Uterus (tissue), 2 donors: ENCODE results near the gene TKT.

Experiments
- CTCF ChIP-seq, 4 experiments: fragments of 200-600 bp in 2 of 4; fragments of 450-650 bp in 2 of 4; sonication (generic) in 2 of 4; IDR thresholded peaks; one replicate each; pipeline ENCODE4 v1.5.1; 2016 to 2019; ENCODE audit warnings: antibody characterized with exemption in 4 of 4, mild to moderate bottlenecking in 2 of 4, moderate library complexity in 1 of 4
- POLR2A ChIP-seq, 2 donors: fragments of 450-650 bp; IDR thresholded peaks; one replicate each; pipeline ENCODE4 v1.6.1; 2016; ENCODE audit warnings: antibody characterized with exemption in 2 of 2, mild to moderate bottlenecking in 1 of 2, moderate library complexity in 1 of 2

- TF ChIP-seq CTCF (IDR thresholded peaks at IDR 0.05) (no peak), POLR2A (IDR thresholded peaks at IDR 0.05) (no peak)
Measured at GRCh38 chr3:53229606-53230005, 26.2 kb downstream of the TKT start.
